Kidney (tissue), 14 donors: ENCODE measurements around the gene ABCB8. TPM values are rescaled to one million over a fixed set of nuclear protein-coding genes. Genes with fewer than 3 reads are reported as not detected.

Experiments
- DNase-seq, 5 donors: peaks; one replicate each; pipeline ENCODE4 v3.0.0-alpha.2; 2013 to 2020
- FAIRE-seq: peaks from 2 replicates; lab custom pipeline; 2012; peaks lifted over from hg19 to GRCh38; lab: Jason Lieb, UNC
- H3K27ac ChIP-seq, 2 donors: one replicate each; pipeline ENCODE4 v1.7.0; 2013; ENCODE audit warnings: low read depth in 2 of 2, low read length in 2 of 2, inconsistent platforms in 1 of 2
- H3K27me3 ChIP-seq: one replicate; pipeline ENCODE4 v1.7.1; 2013; ENCODE audit warnings: low read length, inconsistent platforms; ENCODE audit not compliant: control insufficient read depth, insufficient read depth
- H3K36me3 ChIP-seq, 3 donors: one replicate each; pipeline versions ENCODE4 v1.7.0 to v1.7.1; 2013; ENCODE audit warnings: low read length in 3 of 3, control low read depth in 1 of 3, inconsistent platforms in 1 of 3; ENCODE audit not compliant: insufficient read depth in 3 of 3, control insufficient read depth in 2 of 3
- H3K4me1 ChIP-seq, 3 donors: one replicate each; pipeline versions ENCODE4 v1.7.0 to v1.7.1; 2013; ENCODE audit warnings: low read length in 3 of 3, inconsistent platforms in 1 of 3, low read depth in 1 of 3; ENCODE audit not compliant: control insufficient read depth in 2 of 3, insufficient read depth in 2 of 3
- H3K4me3 ChIP-seq, 3 donors: one replicate each; pipeline versions ENCODE4 v1.7.0 to v1.8.1; 2013; ENCODE audit warnings: low read length in 3 of 3, control low read depth in 1 of 3, inconsistent platforms in 1 of 3
- H3K9ac ChIP-seq, 3 donors: one replicate each; pipeline versions ENCODE4 v1.7.0 to v1.7.1; 2013; ENCODE audit warnings: low read length in 3 of 3, control low read depth in 1 of 3, inconsistent platforms in 1 of 3
- H3K9me3 ChIP-seq, 3 donors: one replicate each; pipeline versions ENCODE4 v1.7.0 to v1.7.1; 2013; ENCODE audit warnings: low read length in 3 of 3, control low read depth in 1 of 3, inconsistent platforms in 1 of 3; ENCODE audit not compliant: control insufficient read depth in 2 of 3, insufficient read depth in 1 of 3
- intact Hi-C: fragments of 100-400 bp; cut with DNase I; formaldehyde crosslinking; loops from one replicate; pipeline ENCODE4 v1.11.1; 2022
- polyA plus RNA-seq: library from polyadenylated mRNA; stranded (reverse); fragments of 350-450 nt; fragmentation: Illumina TruSeq; extraction: RNeasy Lipid Tissue Mini Kit (QIAGEN cat#74804); gene quantifications from one replicate; pipeline ENCODE4 v1.2.3, GENCODE V29; 2014; ENCODE audit warnings: low read depth, low replicate concordance; ENCODE audit not compliant: insufficient read depth
- total RNA-seq: library from RNA; stranded (reverse); fragmentation: NEBNext Ultra II Directional; extraction: Animal tissue kit (Norgen Biotek cat#: 25700); gene quantifications from one replicate; pipeline ENCODE4 v1.2.1, GENCODE V29; 2021
- TF ChIP-seq, protein P1 (sequence below): IDR thresholded peaks from 3 replicates; pipeline ENCODE4 v1.5.1; 2012; ENCODE audit warnings: mild to moderate bottlenecking, moderate library complexity, borderline replicate concordance; ENCODE audit not compliant: insufficient read depth; ENCODE audit errors: extremely low read depth
- donor health status: control.
- donor health status: control.
- donor health status: control.
- donor health status: control.
- donor health status: control.
- donor health status: DM: yes; HTN: yes; CAD: no.
- donor health status: Normal renal cell carcinoma (clear cell type).

Gene ABCB8
- total and polyA plus RNA-seq, 2 donors from 2014 or later: 34.3 to 36.0 TPM

DNA sequence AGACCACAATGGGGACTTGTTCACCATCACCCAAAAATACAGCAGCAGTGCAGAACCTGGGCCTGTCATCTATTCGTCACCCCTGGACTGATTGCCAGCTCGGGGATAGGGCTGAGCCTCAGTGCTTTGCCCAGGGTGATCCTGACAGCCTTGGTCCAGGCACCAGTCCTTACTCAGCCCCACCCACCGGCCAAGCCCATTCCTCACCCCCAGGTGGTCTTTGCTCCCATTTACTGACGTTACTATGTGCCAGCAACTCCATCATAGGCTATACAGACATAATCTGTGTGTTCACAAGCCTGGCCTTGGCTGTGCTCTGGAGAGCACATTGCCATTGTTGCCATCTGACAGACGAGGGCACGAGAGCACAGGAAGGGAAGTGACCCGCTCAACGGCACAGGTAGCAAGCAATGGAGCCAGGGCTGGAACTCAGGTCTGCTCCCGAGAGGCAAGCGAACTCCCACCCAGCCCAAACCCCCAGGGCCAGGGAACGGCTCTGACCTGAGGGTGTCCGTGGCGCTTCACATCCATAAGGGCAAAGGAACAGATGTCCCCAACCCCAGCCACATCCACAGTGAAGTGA lies 10.8 kb upstream of the ABCB8 start:
- Histone ChIP-seq H3K9ac (no peak overlapping the region), H3K4me1 (peaks cover 0 to 26% (median 0%) of the 10 kb centered on the region in 3 donors), H3K36me3 (no peaks in the 10 kb centered on the region), H3K9me3 (no peaks in the 10 kb centered on the region), H3K4me3 (no peak overlapping the region), H3K27me3 (peaks cover 7% of the 10 kb centered on the region), H3K27ac (no peak overlapping the region)
- no peak for FAIRE-seq
- TF ChIP-seq, protein P1, sequence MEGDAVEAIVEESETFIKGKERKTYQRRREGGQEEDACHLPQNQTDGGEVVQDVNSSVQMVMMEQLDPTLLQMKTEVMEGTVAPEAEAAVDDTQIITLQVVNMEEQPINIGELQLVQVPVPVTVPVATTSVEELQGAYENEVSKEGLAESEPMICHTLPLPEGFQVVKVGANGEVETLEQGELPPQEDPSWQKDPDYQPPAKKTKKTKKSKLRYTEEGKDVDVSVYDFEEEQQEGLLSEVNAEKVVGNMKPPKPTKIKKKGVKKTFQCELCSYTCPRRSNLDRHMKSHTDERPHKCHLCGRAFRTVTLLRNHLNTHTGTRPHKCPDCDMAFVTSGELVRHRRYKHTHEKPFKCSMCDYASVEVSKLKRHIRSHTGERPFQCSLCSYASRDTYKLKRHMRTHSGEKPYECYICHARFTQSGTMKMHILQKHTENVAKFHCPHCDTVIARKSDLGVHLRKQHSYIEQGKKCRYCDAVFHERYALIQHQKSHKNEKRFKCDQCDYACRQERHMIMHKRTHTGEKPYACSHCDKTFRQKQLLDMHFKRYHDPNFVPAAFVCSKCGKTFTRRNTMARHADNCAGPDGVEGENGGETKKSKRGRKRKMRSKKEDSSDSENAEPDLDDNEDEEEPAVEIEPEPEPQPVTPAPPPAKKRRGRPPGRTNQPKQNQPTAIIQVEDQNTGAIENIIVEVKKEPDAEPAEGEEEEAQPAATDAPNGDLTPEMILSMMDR: no peak
- DNase-seq: no peak
- intact Hi-C loops: no loop called here

DNA sequence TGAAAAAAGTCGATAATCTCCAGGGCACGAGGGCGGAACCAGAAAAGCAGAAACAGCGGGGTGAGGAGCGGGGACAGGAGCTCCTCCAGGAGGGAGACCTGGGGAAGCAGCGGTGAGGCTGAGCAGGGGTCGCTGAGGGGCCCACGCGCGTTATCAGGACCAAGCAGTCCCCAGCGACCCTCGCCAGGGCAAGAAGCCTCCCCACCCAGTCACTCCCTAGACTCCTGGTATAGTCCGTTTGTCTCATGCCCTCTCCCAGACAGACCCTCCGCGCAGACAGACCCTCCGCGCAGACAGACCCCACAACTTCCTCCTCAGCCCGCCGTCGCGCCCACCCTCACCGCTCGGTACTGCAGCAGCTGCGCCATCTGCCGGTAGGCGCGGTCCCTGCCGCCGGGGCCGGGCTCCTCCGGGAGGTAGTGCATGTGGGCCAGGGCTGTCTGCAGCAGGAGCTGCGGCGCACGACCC lies 10.3 kb upstream of the ABCB8 start:
- no peak overlapping the region for H3K4me3 ChIP-seq
- FAIRE-seq (no peak), DNase-seq (peak in 4 of 5 donors; percentile 85 to 92 (median 88))
- H3K36me3 ChIP-seq: no peaks in the 10 kb centered on the region
- no peaks in the 10 kb centered on the region for H3K9me3 ChIP-seq
- H3K27ac ChIP-seq: no peak overlapping the region
- intact Hi-C loops: no loop called here
- no peak overlapping the region for H3K9ac ChIP-seq
- H3K4me1 ChIP-seq: peaks cover 0 to 23% (median 0%) of the 10 kb centered on the region in 3 donors
- TF ChIP-seq, protein P1: peak; percentile 73
- H3K27me3 ChIP-seq: peaks cover 7% of the 10 kb centered on the region

DNA sequence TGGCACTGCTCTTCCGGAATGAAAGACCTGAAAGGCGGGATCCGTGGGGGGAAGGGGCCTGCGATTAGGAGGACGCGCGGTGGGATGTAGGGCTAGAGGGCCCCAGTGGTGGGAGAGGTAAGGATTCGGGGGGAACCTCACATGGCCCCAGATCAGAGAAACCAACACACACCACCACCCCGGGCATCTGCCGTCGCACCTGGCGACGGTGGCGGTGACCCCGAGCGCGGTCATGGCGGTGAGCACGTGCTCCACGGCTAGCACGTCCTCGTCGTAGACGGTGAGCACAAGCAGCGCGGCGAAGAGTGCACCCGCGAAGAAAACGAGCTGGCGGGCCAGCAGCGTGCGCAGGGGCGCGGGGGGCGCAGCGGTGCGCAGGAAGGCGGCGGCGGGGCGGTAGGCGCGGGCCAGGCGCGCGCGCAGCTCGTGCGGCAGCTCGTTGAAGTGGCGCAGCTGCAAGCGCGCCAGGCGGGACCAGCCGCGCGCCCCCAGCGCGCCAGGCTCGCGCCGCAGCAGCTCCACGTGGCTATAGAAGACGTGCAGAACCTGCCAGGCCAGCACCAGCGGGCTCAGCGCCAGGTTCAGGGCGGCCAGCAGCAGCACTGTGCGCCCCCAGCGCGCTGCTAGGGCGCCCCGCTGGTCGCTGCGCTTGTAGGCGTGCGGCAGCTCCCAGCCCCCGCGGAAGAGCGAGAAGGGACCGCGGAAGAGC lies 9.7 kb upstream of the ABCB8 start:
- Histone ChIP-seq H3K4me3 (no peak overlapping the region), H3K9ac (no peak overlapping the region), H3K27ac (no peak overlapping the region), H3K36me3 (no peaks in the 10 kb centered on the region), H3K9me3 (no peaks in the 10 kb centered on the region), H3K27me3 (peaks cover 7% of the 10 kb centered on the region), H3K4me1 (peaks cover 0 to 21% (median 0%) of the 10 kb centered on the region in 3 donors)
- intact Hi-C loops: no loop called here
- DNase-seq (peak in 4 of 5 donors; percentile 62 to 80 (median 69)), FAIRE-seq (no peak)
- TF ChIP-seq, protein P1: no peak
